ENCODE results near the gene GTPBP10. TPM values are rescaled to one million over a fixed set of nuclear protein-coding genes. Genes with fewer than 3 reads are reported as not detected.
"Not testable (repeated sequence)": the region's sequence is repeated elsewhere in the genome, so short reads cannot be mapped to it uniquely, and the experiment has no call there.

GTPBP10 gene
- total RNA-seq, 4 donors from 2014 or later: 8.4 to 28.5 (median 10.5) TPM

DNA sequence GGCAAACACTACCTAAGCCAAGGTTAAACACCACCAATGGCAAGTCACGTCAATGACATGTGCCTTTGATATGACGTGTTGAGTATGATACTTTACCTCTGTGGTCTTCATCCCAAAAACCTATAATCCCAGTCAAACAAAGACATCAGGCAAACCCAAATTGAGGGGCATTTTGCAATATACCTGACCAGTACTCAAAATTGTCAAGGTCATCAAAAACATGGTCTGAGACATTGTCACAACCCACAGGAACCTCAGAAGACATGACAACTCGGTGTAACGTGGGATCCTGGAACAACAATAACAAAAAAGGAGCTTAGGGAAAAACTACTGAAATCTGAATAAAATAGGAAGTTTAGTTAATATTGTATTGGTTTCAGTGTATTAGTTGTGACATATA is 32.6 kb upstream of the GTPBP10 start:
- ATAC-seq (ENCODE audit: low FRiP score) (no peak), DNase-seq (ENCODE audit: low spot score) (no peak)
- TF ChIP-seq, protein P1, sequence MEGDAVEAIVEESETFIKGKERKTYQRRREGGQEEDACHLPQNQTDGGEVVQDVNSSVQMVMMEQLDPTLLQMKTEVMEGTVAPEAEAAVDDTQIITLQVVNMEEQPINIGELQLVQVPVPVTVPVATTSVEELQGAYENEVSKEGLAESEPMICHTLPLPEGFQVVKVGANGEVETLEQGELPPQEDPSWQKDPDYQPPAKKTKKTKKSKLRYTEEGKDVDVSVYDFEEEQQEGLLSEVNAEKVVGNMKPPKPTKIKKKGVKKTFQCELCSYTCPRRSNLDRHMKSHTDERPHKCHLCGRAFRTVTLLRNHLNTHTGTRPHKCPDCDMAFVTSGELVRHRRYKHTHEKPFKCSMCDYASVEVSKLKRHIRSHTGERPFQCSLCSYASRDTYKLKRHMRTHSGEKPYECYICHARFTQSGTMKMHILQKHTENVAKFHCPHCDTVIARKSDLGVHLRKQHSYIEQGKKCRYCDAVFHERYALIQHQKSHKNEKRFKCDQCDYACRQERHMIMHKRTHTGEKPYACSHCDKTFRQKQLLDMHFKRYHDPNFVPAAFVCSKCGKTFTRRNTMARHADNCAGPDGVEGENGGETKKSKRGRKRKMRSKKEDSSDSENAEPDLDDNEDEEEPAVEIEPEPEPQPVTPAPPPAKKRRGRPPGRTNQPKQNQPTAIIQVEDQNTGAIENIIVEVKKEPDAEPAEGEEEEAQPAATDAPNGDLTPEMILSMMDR (IDR thresholded peaks at IDR 0.05): no peak

DNA sequence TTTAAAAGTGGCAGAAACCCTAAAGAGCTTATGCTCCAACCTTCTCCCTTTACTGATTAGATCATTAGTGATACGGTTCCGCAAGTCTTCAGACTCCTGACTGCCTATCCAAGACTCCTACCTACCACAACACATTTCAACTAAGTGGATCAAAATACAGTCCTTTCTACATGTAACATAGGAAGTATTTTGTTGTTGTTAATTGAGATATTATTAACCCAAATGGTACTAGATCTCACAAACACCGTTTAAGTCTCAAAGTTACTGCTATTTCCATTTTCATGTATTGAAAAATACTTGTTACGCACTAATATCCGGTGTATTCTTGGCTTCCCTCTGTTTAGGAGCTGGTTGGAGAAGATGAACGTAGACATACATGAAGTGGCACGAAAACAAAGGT is 26.5 kb upstream of the GTPBP10 start:
- ATAC-seq (ENCODE audit: low FRiP score) (no peak), DNase-seq (ENCODE audit: low spot score) (no peak)
- TF ChIP-seq, protein P1 (IDR thresholded peaks at IDR 0.05): no peak

- no peak for DNase-seq (ENCODE audit: low spot score)
- TF ChIP-seq, protein P1 (IDR thresholded peaks at IDR 0.05): no peak
- no peak for ATAC-seq (ENCODE audit: low FRiP score)
Observed at GRCh38 chr7:90320418-90320800, 26.1 kb upstream of the GTPBP10 start.

GRCh38 chr7:90320801-90321494 is 25.6 kb upstream of the GTPBP10 start, which contains the start of gene FAM237B:
Gene FAM237B (minus strand): TSS chr7:90321304. CDS start chr7:90319748, 1,556 bp downstream.
- peak; percentile 65 for ATAC-seq (ENCODE audit: low FRiP score)
- TF ChIP-seq, protein P1 (IDR thresholded peaks at IDR 0.05): no peak
- no peak for DNase-seq (ENCODE audit: low spot score)

DNA sequence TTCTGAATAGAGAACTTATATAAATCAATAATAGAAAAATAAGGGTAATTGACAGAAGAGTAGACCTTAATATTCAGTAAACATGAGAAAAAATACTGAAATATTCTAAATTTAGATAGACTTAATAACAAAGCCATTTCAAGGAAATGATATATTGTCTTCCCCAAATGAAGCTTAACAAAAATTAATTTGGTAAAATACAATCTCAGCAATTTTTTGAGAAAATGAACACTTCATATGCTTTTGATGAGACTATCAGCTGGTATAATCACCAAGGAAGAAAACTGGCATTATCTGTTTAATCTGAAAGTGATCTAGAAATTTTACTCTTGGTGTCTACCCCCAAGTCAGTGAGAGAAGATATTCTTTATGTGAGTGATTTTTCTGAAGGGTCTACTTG is 23.7 kb upstream of the GTPBP10 start:
- DNase-seq (ENCODE audit: low spot score) (no peak), ATAC-seq (ENCODE audit: low FRiP score) (no peak)
- TF ChIP-seq, protein P1 (IDR thresholded peaks at IDR 0.05): no peak

DNA sequence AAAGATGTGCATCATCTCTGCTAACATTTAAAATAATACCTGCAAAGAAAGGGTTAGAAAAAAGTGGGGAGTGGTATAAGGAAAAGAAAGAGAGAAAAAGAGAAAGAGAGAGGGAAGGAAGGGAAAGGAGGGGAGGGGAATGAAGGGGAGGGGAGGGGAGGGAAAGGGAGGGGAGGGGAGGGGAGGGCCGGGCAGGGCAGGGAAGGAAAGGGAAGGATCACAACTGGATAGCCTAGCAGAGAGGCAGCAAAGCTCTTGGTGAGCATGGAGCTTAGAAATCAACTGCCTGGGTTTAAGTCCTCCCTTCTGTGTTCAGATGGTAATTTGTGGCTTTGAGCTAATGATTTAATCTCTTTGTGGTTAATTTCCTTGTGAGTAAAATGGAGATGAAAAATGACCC is 20.0 kb upstream of the GTPBP10 start:
- TF ChIP-seq, protein P1 (IDR thresholded peaks at IDR 0.05): no peak
- ATAC-seq (ENCODE audit: low FRiP score): no peak
- no peak for DNase-seq (ENCODE audit: low spot score)

- ATAC-seq (ENCODE audit: low FRiP score) (no peak), DNase-seq (ENCODE audit: low spot score) (no peak)
- TF ChIP-seq, protein P1 (IDR thresholded peaks at IDR 0.05): no peak
Observed at GRCh38 chr7:90334193-90334843, 12.2 kb upstream of the GTPBP10 start.

DNA sequence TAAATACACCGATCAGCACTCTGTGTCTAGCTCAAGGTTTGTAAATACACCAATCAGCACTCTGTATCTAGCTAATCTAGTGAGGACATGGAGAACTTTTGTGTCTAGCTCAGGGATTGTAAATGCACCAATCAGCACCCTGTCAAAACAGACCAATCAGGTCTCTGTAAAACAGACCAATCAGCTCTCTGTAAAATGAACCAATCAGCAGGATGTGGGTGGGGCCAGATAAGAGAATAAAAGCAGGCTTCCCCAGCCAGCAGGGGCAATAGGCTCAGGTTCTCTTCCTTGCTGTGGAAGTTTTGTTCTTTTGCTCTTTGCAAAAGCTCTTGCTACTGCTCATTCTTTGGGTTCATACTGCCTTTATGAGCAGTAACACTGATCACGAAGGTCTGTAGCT is 11.6 kb upstream of the GTPBP10 start:
- not testable (repeated sequence) for ATAC-seq (ENCODE audit: low FRiP score); DNase-seq (ENCODE audit: low spot score)
